Activated naive CD4-positive, alpha-beta T cell treated with anti-CD3 and anti-CD28 coated beads, Interleukin-2, amount 10 ng/mL, durations not matched to agents 7 days and 5 days (primary cell): ENCODE data around the gene P3R3URF.

Experiments used
- CTCF ChIA-PET: fragments of 350-600 bp; sonication (Branson Sonifier 250); formaldehyde crosslinking; loops from one replicate; lab custom pipeline; 2021; ENCODE audit warnings: antibody characterized with exemption; lab: Charles Lee
- DNase-seq: peaks from one replicate; pipeline ENCODE4 v3.0.0-alpha.2; 2020
- H3K27ac Mint-ChIP-seq: one replicate; pipeline ENCODE4 v1.8.0; 2021; ENCODE audit warnings: mild to moderate bottlenecking, moderate library complexity, mixed read lengths
- H3K27me3 Mint-ChIP-seq: one replicate; pipeline ENCODE4 v1.8.0; 2021; ENCODE audit warnings: mild to moderate bottlenecking, mixed read lengths
- H3K36me3 Mint-ChIP-seq: one replicate; pipeline ENCODE4 v1.8.0; 2021; ENCODE audit warnings: mixed read lengths
- H3K4me1 Mint-ChIP-seq: one replicate; pipeline ENCODE4 v1.8.0; 2021; ENCODE audit warnings: mixed read lengths
- H3K4me3 Mint-ChIP-seq: one replicate; pipeline ENCODE4 v1.8.0; 2021; ENCODE audit warnings: mild to moderate bottlenecking, moderate library complexity, mixed read lengths
- H3K9me3 Mint-ChIP-seq: one replicate; pipeline ENCODE4 v1.8.0; 2021; ENCODE audit warnings: mixed read lengths

P3R3URF gene

DNA sequence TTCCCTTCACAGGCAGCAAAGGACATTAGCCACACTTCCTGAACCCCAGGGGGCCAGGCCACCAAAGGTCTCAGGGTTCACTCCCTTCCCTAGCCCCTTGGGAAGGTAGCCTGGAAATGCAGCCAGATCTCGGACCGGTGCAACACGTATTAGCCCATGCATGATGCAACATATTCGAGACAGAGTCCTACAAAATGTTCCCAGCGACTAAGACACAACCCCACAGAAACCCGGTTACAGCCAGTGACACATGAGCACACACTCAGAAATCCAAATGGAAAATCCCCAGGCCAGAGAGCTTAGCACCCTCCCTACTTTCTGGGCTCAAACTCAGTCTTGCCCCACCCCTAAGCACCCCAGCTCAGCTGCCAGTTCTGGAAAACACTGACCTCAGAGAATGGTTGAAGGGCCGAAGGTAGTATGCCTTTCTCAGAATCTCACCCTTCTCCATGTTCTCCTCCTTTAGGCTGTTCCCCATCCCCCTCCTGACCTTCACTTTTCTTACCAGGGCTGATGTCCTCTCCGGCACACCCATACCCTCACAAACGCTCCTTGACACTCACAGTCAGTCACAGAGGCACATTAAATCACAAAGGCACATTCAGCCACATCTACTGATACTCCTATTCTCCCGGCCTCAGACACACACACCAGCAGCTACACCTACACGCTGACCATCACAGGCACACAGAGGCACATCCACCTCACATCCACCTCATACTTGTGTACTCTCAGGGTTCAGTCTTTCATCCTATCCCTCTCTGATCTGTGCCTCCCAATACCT lies 1.6 kb downstream of the P3R3URF start, which contains the start of gene TSPAN1:
Gene TSPAN1, plus strand, starts transcription at position 640 of the 784 bp plus-strand sequence. CDS start 6,021 bp downstream, outside the sequence.
- no peaks in the 10 kb centered on the region for H3K4me1 Mint-ChIP-seq
- CTCF ChIA-PET = interaction anchor here (0.7 to 5.9 kb wide), 2 partner anchors 49 to 138 kb away, joined by 3 to 45 read pairs; no protein-coding TSS in a partner anchor
- H3K27ac Mint-ChIP-seq = no peak within 1 kb of the TSS
- peaks cover 32% of the 10 kb centered on the region for H3K27me3 Mint-ChIP-seq
- H3K36me3 Mint-ChIP-seq = no peaks in the 10 kb centered on the region
- no peak for DNase-seq
- H3K9me3 Mint-ChIP-seq = no peaks in the 10 kb centered on the region
- H3K4me3 Mint-ChIP-seq = no peak within 1 kb of the TSS

- CTCF ChIA-PET = interaction anchor here (1.1 kb wide), 1 partner anchor 16 kb away, joined by 4 read pairs; no protein-coding TSS in a partner anchor
- H3K9me3 Mint-ChIP-seq = no peaks in the 10 kb centered on the region
- no peak overlapping the region for H3K27ac Mint-ChIP-seq
- no peak overlapping the region for H3K4me3 Mint-ChIP-seq
- no peaks in the 10 kb centered on the region for H3K4me1 Mint-ChIP-seq
- DNase-seq = no peak
- H3K27me3 Mint-ChIP-seq = peaks cover 42% of the 10 kb centered on the region
- H3K36me3 Mint-ChIP-seq = no peaks in the 10 kb centered on the region
Measured at GRCh38 chr1:46173361-46173856, 2.9 kb downstream of the P3R3URF start.

DNA sequence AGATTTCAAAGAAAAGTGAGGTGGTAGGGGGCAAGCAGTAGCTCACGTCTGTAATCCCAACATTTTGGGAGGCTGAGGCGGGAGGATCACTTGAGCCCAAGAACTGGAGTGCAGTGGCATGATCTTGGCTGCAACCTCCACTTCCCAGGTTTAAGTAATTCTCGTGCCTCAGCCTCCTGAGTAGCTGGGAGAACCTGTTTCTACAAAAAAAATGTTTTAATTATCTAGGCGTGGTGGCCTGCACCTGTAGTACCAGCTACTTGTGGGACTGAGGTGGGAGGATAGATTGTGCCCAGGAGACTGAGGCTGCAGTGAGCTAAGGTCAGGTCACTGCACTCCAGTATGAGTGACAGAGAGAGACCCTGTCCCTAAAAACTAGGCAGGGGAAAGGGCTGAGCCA lies 4.0 kb downstream of the P3R3URF start:
- no peaks in the 10 kb centered on the region for H3K9me3 Mint-ChIP-seq
- H3K36me3 Mint-ChIP-seq = no peaks in the 10 kb centered on the region
- peaks cover 51% of the 10 kb centered on the region for H3K27me3 Mint-ChIP-seq
- CTCF ChIA-PET = interaction anchor here (1.1 to 1.5 kb wide), 2 partner anchors 9 to 134 kb away, joined by 3 to 7 read pairs; no protein-coding TSS in a partner anchor
- H3K4me3 Mint-ChIP-seq = no peak overlapping the region
- no peak overlapping the region for H3K27ac Mint-ChIP-seq
- DNase-seq = no peak
- peaks cover 6% of the 10 kb centered on the region for H3K4me1 Mint-ChIP-seq

- Mint-ChIP-seq H3K9me3 (no peaks in the 10 kb centered on the region), H3K27me3 (peaks cover 55% of the 10 kb centered on the region), H3K36me3 (no peaks in the 10 kb centered on the region), H3K27ac (no peak overlapping the region), H3K4me1 (peaks cover 10% of the 10 kb centered on the region), H3K4me3 (no peak overlapping the region)
- no peak for DNase-seq
- CTCF ChIA-PET = interaction anchor here (1.1 to 1.5 kb wide), 2 partner anchors 10 to 134 kb away, joined by 3 to 7 read pairs; no protein-coding TSS in a partner anchor
Measured at GRCh38 chr1:46171871-46172270, 4.4 kb downstream of the P3R3URF start.

DNA sequence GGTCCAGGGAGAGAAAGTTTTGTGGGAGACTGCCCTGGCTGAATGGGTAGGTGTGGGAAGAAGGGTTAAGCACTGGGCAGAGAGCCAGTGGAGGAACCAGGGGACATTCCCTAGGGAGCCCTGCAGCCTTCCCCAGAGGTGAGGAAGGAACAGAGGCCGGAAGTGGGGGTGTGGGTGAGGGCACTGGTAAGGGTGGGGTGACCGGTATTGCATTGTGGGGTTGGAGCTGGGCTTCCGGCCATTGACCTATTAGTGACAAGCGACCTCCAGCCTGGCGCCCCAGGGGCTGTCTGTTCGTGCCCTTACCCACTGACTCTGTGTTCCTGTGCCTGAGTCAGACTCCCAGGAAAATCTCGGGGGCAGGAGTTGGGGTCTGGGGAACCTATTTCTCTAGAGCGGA lies 4.9 kb downstream of the P3R3URF start:
- Mint-ChIP-seq H3K9me3 (no peaks in the 10 kb centered on the region), H3K27me3 (peaks cover 61% of the 10 kb centered on the region), H3K36me3 (no peaks in the 10 kb centered on the region), H3K4me3 (no peak overlapping the region), H3K27ac (no peak overlapping the region), H3K4me1 (peaks cover 16% of the 10 kb centered on the region)
- CTCF ChIA-PET = interaction anchor here (1.5 kb wide), 1 partner anchor 10 kb away, joined by 7 read pairs; no protein-coding TSS in a partner anchor
- DNase-seq = no peak

- H3K27ac Mint-ChIP-seq = no peak overlapping the region
- CTCF ChIA-PET = interaction anchor here (1.0 to 1.7 kb wide), 2 partner anchors 9 to 134 kb away, joined by 3 to 4 read pairs; no protein-coding TSS in a partner anchor
- DNase-seq = no peak
- no peak overlapping the region for H3K4me3 Mint-ChIP-seq
- H3K9me3 Mint-ChIP-seq = no peaks in the 10 kb centered on the region
- peaks cover 19% of the 10 kb centered on the region for H3K4me1 Mint-ChIP-seq
- H3K27me3 Mint-ChIP-seq = peaks cover 67% of the 10 kb centered on the region
- H3K36me3 Mint-ChIP-seq = no peaks in the 10 kb centered on the region
Measured at GRCh38 chr1:46169811-46170454, 6.4 kb downstream of the P3R3URF start.

GRCh38 chr1:46168477-46168876 lies 7.8 kb downstream of the P3R3URF start:
- Mint-ChIP-seq H3K27me3 (peaks cover 81% of the 10 kb centered on the region), H3K9me3 (no peaks in the 10 kb centered on the region), H3K4me1 (peaks cover 19% of the 10 kb centered on the region), H3K27ac (no peak overlapping the region), H3K4me3 (no peak overlapping the region), H3K36me3 (no peaks in the 10 kb centered on the region)
- DNase-seq = no peak
- CTCF ChIA-PET = interaction anchor here (1.1 to 1.4 kb wide), 2 partner anchors 126 to 132 kb away, joined by 3 read pairs; no protein-coding TSS in a partner anchor

DNA sequence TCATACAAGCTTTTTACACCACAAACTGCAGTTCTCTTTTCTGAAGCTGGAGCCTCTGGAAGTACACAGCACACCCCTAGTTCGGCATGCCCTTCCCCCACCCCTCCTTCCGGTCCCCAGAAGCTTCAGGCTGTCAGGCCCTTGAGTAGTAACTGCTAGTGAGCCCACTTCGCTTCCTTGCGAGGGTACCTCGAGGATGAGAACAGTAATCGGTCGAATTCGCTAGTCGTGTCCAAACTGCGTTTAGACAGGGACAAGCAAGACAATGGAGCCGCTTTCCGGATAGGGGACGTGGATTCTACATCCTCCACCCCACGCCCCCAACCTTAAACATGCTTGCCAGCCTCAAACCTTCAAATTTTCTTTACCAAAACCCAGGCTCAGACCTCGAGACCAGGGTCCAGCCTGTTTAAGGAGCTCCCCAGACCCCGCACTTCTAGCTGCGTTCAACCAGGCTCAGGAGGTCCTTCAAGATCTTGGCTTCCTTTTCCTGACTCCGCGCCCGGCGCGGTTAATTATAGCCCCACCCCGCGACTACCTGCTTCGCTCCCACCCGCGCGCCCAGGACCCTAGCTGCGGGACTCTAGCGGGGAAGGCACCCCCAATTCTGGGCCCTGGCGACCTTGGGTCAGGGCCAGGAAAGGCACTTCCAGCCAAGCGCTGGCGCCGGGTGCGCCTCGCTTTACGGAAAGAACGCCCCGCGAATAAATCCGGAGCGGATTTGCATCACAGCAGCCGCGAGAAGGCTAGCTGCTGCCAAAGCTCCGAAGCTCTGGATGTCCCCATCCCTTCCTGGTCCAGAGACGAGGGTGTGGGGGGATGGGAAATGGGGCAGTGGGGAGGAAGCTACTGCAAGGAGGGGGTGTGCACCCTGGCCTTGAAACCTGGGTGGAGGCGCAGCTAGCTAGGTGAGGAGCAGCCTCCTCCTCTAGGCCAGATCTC lies 9.5 kb downstream of the P3R3URF start:
- H3K9me3 Mint-ChIP-seq = no peaks in the 10 kb centered on the region
- no peaks in the 10 kb centered on the region for H3K36me3 Mint-ChIP-seq
- H3K27ac Mint-ChIP-seq = peak overlapping the region; percentile 87
- H3K4me3 Mint-ChIP-seq = peak overlapping the region; percentile 75
- peak; percentile 71 for DNase-seq
- peaks cover 19% of the 10 kb centered on the region for H3K4me1 Mint-ChIP-seq
- CTCF ChIA-PET = interaction anchor here (0.7 to 1.8 kb wide), 6 partner anchors 9 to 129 kb away, joined by 3 to 11 read pairs (median 5); partner anchors contain the start of gene P3R3URF
- H3K27me3 Mint-ChIP-seq = peaks cover 70% of the 10 kb centered on the region

DNA sequence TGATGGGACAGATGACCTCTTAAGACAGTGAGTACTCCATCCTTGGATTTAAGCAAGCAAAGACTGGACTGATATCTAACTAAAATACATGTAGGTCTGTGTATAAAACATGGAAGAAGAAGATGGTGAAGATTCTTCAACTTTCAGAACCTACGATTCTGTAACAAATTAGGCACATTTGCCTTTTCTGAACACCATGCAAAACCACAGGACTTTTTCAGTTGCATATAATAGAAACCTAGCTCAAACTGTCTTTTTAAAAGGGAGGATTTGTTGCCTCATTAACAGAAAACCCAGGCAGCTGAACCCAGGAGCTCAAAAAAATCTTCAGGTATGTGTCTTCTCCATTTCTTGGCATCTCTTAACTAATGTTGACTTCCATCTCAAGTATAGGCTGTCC lies 16.1 kb downstream of the P3R3URF start:
- CTCF ChIA-PET = no interaction called here
- H3K27me3 Mint-ChIP-seq = peaks cover 19% of the 10 kb centered on the region
- DNase-seq = no peak
- H3K36me3 Mint-ChIP-seq = no peaks in the 10 kb centered on the region
- no peak overlapping the region for H3K4me3 Mint-ChIP-seq
- no peak overlapping the region for H3K27ac Mint-ChIP-seq
- no peaks in the 10 kb centered on the region for H3K4me1 Mint-ChIP-seq
- no peaks in the 10 kb centered on the region for H3K9me3 Mint-ChIP-seq

GRCh38 chr1:46159516-46159915 lies 16.8 kb downstream of the P3R3URF start:
- no peak overlapping the region for H3K27ac Mint-ChIP-seq
- H3K4me3 Mint-ChIP-seq = no peak overlapping the region
- H3K9me3 Mint-ChIP-seq = no peaks in the 10 kb centered on the region
- no peaks in the 10 kb centered on the region for H3K36me3 Mint-ChIP-seq
- no peak for DNase-seq
- H3K27me3 Mint-ChIP-seq = peaks cover 12% of the 10 kb centered on the region
- CTCF ChIA-PET = no interaction called here
- no peaks in the 10 kb centered on the region for H3K4me1 Mint-ChIP-seq

GRCh38 chr1:46158312-46159281 lies 17.7 kb downstream of the P3R3URF start:
- Mint-ChIP-seq H3K4me1 (no peaks in the 10 kb centered on the region), H3K9me3 (no peaks in the 10 kb centered on the region), H3K27me3 (peaks cover 3% of the 10 kb centered on the region), H3K27ac (no peak overlapping the region), H3K4me3 (no peak overlapping the region), H3K36me3 (no peaks in the 10 kb centered on the region)
- CTCF ChIA-PET = no interaction called here
- no peak for DNase-seq

GRCh38 chr1:46157916-46158311 lies 18.4 kb downstream of the P3R3URF start:
- H3K9me3 Mint-ChIP-seq = no peaks in the 10 kb centered on the region

More at GRCh38 chr1:46157916-46158311, 18.4 kb downstream of the P3R3URF start:
- Mint-ChIP-seq H3K27me3 (no peaks in the 10 kb centered on the region), H3K4me3 (no peak overlapping the region), H3K27ac (no peak overlapping the region), H3K4me1 (no peaks in the 10 kb centered on the region), H3K36me3 (no peaks in the 10 kb centered on the region)
- CTCF ChIA-PET = interaction anchor here (1.1 to 1.6 kb wide), 2 partner anchors 9 to 16 kb away, joined by 4 read pairs; no protein-coding TSS in a partner anchor
- DNase-seq = no peak
